CD14-positive monocyte (primary cell): ENCODE data around the gene ZCCHC17. TPM values are rescaled to one million over a fixed set of nuclear protein-coding genes. Genes with fewer than 3 reads are reported as not detected.

Experiments used
- DNase-seq, 3 donors: peaks; one replicate each; pipeline ENCODE4 v3.0.0-alpha.2; 2011 to 2022
- H2AFZ ChIP-seq: 2 replicates; pipeline ENCODE4 v1.6.0; 2012; ENCODE audit warnings: mild to moderate bottlenecking, low read depth, low read length, inconsistent platforms; ENCODE audit not compliant: insufficient read depth, poor library complexity, severe bottlenecking
- H3K27ac ChIP-seq, 2 donors: 1 replicate in 1 of 2; 2 replicates in 1 of 2; pipeline ENCODE4 v1.5.1; 2012 to 2013; ENCODE audit warnings: low read length in 2 of 2, control low read depth in 1 of 2, inconsistent platforms in 1 of 2, low read depth in 1 of 2, mild to moderate bottlenecking in 1 of 2
- H3K27me3 ChIP-seq, 2 donors: one replicate each; pipeline versions ENCODE4 v1.6.0 to v1.6.1; 2011 to 2013; ENCODE audit warnings: low read length in 2 of 2; ENCODE audit not compliant: control insufficient read depth in 2 of 2, insufficient read depth in 2 of 2
- H3K36me3 ChIP-seq, 2 donors: replicated peaks in 1 of 2; 1 replicate in 1 of 2; 2 replicates in 1 of 2; pipeline versions ENCODE4 v1.5.1 to v1.6.1; 2012 to 2013; ENCODE audit warnings: low read length in 2 of 2, control low read depth in 1 of 2, inconsistent platforms in 1 of 2, mild to moderate bottlenecking in 1 of 2; ENCODE audit not compliant: insufficient read depth in 2 of 2, control insufficient read depth in 1 of 2
- H3K4me1 ChIP-seq, 2 donors: 1 replicate in 1 of 2; 2 replicates in 1 of 2; pipeline versions ENCODE4 v1.5.1 to v1.6.1; 2012 to 2013; ENCODE audit warnings: low read length in 2 of 2, control low read depth in 1 of 2, inconsistent platforms in 1 of 2, mild to moderate bottlenecking in 1 of 2, moderate library complexity in 1 of 2; ENCODE audit not compliant: insufficient read depth in 2 of 2, control insufficient read depth in 1 of 2
- H3K4me2 ChIP-seq: replicated peaks from 2 replicates; pipeline ENCODE3; 2012; ENCODE audit warnings: low read length, moderate library complexity, mild to moderate bottlenecking; ENCODE audit not compliant: poor library complexity, severe bottlenecking; ENCODE audit errors: extremely low read depth
- H3K4me3 ChIP-seq, 3 experiments: fragments of 200-600 bp in 1 of 3; sonication (generic) in 1 of 3; replicated peaks in 1 of 3; 1 replicate in 2 of 3; 2 replicates in 1 of 3; pipeline ENCODE4 v1.5.1; 2011 to 2013; ENCODE audit warnings: low read length in 3 of 3, mild to moderate bottlenecking in 3 of 3, control low read depth in 2 of 3, low read depth in 2 of 3, inconsistent platforms in 1 of 3, moderate library complexity in 1 of 3
- H3K79me2 ChIP-seq: 2 replicates; pipeline ENCODE4 v1.6.0; 2012; ENCODE audit warnings: mild to moderate bottlenecking, control low read depth, inconsistent platforms, low read length, moderate library complexity; ENCODE audit not compliant: insufficient read depth
- H3K9ac ChIP-seq: 2 replicates; pipeline ENCODE4 v1.6.0; 2017; ENCODE audit warnings: low read length, mild to moderate bottlenecking; ENCODE audit not compliant: insufficient read depth, poor library complexity, severe bottlenecking
- H3K9me3 ChIP-seq, 2 donors: replicated peaks in 1 of 2; 1 replicate in 1 of 2; 2 replicates in 1 of 2; pipeline versions ENCODE4 v1.5.1 to v1.6.1; 2012 to 2013; ENCODE audit warnings: low read length in 2 of 2, control low read depth in 1 of 2; ENCODE audit not compliant: control insufficient read depth in 1 of 2, insufficient read depth in 1 of 2
- H4K20me1 ChIP-seq: 2 replicates; pipeline ENCODE4 v1.6.0; 2012; ENCODE audit warnings: mild to moderate bottlenecking, low read length, control low read depth, moderate library complexity; ENCODE audit not compliant: insufficient read depth
- H3K27ac Mint-ChIP-seq, 7 donors: one replicate each; pipeline ENCODE4 v1.8.0; 2020; ENCODE audit warnings: mild to moderate bottlenecking in 7 of 7, mixed read lengths in 7 of 7, moderate library complexity in 6 of 7, inconsistent platforms in 2 of 7
- H3K27me3 Mint-ChIP-seq, 3 donors: one replicate each; pipeline ENCODE4 v1.8.0; 2021 to 2022; ENCODE audit warnings: low read depth in 3 of 3, mild to moderate bottlenecking in 3 of 3, mixed read lengths in 3 of 3, moderate library complexity in 3 of 3, inconsistent platforms in 1 of 3
- H3K36me3 Mint-ChIP-seq, 2 donors: one replicate each; pipeline ENCODE4 v1.8.0; 2020; ENCODE audit warnings: mixed read lengths in 2 of 2, inconsistent platforms in 1 of 2, mild to moderate bottlenecking in 1 of 2
- H3K4me1 Mint-ChIP-seq: one replicate; pipeline ENCODE4 v1.8.0; 2020; ENCODE audit warnings: mild to moderate bottlenecking, mixed read lengths
- H3K4me3 Mint-ChIP-seq, 2 donors: one replicate each; pipeline ENCODE4 v1.8.0; 2020; ENCODE audit warnings: mild to moderate bottlenecking in 2 of 2, mixed read lengths in 2 of 2, moderate library complexity in 1 of 2
- H3K9me3 Mint-ChIP-seq, 7 donors: one replicate each; pipeline ENCODE4 v1.8.0; 2020 to 2022; ENCODE audit warnings: mixed read lengths in 7 of 7, mild to moderate bottlenecking in 6 of 7, moderate library complexity in 6 of 7, inconsistent platforms in 2 of 7
- WGBS: methylation state at CpG from one replicate; pipeline ENCODE4 v1.1.5; 2013; ENCODE audit warnings: missing lambda C conversion rate; ENCODE audit not compliant: insufficient coverage; 5-methylcytosine and 5-hydroxymethylcytosine counted together
- intact Hi-C, 2 donors: fragments of 100-400 bp; cut with micrococcal nuclease; formaldehyde crosslinking; loops; one replicate each; pipeline versions ENCODE4 v1.15.0 to v1.15.1; 2023
- polyA plus RNA-seq, 3 donors: library from polyadenylated mRNA; depleted of rRNA in 1 of 3; unstranded in 2 of 3; stranded (reverse) in 1 of 3; fragments of 300-500 nt in 2 of 3; fragments of >200 nt in 1 of 3; fragmentation: Illumina TruSeq in 2 of 3; gene quantifications; 1 replicate in 2 of 3; 2 replicates in 1 of 3; pipeline ENCODE4 v1.2.3, GENCODE V29; 2012 to 2021
- TF ChIP-seq, protein P1 (sequence below): fragments of 200-600 bp; IDR thresholded peaks from one replicate; pipeline ENCODE4 v1.8.0; 2022; ENCODE audit warnings: antibody characterized with exemption, mild to moderate bottlenecking

Gene ZCCHC17
- polyA plus RNA-seq, 3 donors: 17.0 to 32.3 (median 29.3) TPM

GRCh38 chr1:31394584-31395193, 97.9 kb downstream of the ZCCHC17 start:
- no peaks in the 10 kb centered on the region for H4K20me1 ChIP-seq
- peak overlapping the region; percentile 20 to 76 (median 52) for H3K4me3 ChIP-seq
- WGBS: under 1% methylated on average over 35 of the region's 36 CpGs
- peak overlapping the region in 4 of 7 donors; percentile 57 to 73 (median 66) for H3K27ac Mint-ChIP-seq
- H3K4me1 Mint-ChIP-seq: peaks cover 31% of the 10 kb centered on the region
- intact Hi-C loops: loop anchor here (1.0 to 5.0 kb wide), 2 partner anchors 153 to 155 kb away; no protein-coding TSS in a partner anchor
- H3K36me3 ChIP-seq: no peaks in the 10 kb centered on the region
- peak overlapping the region; percentile 73 to 93 for H3K4me3 Mint-ChIP-seq
- peaks cover 2 to 5% (median 3%) of the 10 kb centered on the region in 3 donors for H3K27me3 Mint-ChIP-seq
- H3K9me3 ChIP-seq: no peaks in the 10 kb centered on the region
- peak; percentile 70 to 80 (median 74) for DNase-seq
- H3K9me3 Mint-ChIP-seq: no peaks in the 10 kb centered on the region
- no peaks in the 10 kb centered on the region for H3K79me2 ChIP-seq
- peak overlapping the region; percentile 82 for H2AFZ ChIP-seq
- TF ChIP-seq, protein P1, sequence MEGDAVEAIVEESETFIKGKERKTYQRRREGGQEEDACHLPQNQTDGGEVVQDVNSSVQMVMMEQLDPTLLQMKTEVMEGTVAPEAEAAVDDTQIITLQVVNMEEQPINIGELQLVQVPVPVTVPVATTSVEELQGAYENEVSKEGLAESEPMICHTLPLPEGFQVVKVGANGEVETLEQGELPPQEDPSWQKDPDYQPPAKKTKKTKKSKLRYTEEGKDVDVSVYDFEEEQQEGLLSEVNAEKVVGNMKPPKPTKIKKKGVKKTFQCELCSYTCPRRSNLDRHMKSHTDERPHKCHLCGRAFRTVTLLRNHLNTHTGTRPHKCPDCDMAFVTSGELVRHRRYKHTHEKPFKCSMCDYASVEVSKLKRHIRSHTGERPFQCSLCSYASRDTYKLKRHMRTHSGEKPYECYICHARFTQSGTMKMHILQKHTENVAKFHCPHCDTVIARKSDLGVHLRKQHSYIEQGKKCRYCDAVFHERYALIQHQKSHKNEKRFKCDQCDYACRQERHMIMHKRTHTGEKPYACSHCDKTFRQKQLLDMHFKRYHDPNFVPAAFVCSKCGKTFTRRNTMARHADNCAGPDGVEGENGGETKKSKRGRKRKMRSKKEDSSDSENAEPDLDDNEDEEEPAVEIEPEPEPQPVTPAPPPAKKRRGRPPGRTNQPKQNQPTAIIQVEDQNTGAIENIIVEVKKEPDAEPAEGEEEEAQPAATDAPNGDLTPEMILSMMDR: peak; percentile 91
- peak overlapping the region; percentile 95 for H3K4me2 ChIP-seq
- no peak overlapping the region for H3K9ac ChIP-seq
- H3K27ac ChIP-seq: no peak overlapping the region
- no peaks in the 10 kb centered on the region for H3K36me3 Mint-ChIP-seq
- H3K4me1 ChIP-seq: peaks cover 13 to 26% of the 10 kb centered on the region in 2 donors
- H3K27me3 ChIP-seq: no peaks in the 10 kb centered on the region

DNA sequence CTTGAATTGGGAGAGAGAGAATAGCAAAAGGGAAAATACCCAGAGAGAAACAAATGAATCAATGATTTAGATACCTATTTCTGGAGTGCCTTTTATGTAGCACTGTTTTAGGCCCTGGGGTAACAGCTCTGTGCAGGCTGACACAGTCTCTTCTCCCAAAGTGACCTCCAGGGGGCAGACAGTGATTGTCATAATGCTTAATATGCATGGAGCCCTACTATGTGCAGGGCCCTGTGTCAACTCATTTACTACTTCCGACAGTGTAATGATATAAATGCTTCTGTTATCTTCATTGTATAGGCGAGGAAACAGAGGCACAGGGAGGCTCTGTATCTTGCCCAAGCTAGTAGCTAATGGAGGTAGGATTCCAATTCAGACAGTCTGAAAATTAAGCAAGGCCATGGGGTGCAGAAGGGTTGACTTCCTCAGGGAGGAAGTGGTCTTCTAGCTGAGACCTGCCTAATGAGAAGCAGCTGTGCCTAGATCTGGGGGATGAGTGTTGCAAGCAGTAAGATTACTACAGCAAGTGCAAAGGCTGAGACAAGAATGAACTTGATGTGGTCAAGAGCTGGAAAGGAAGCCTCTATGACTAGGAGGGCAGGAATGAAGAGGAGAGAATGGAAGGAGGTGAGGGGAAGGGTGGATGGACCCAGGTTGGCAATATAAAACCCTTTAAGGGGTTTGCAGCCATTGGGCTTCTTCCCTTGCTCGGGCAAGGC, 100.0 kb downstream of the ZCCHC17 start:
- Histone ChIP-seq H3K9me3 (no peaks in the 10 kb centered on the region), H3K27ac (no peak overlapping the region), H3K4me3 (no peak overlapping the region), H3K4me2 (no peak overlapping the region), H3K4me1 (peaks cover 19 to 39% of the 10 kb centered on the region in 2 donors), H4K20me1 (no peaks in the 10 kb centered on the region), H2AFZ (no peak overlapping the region), H3K9ac (no peak overlapping the region), H3K79me2 (no peaks in the 10 kb centered on the region), H3K27me3 (no peaks in the 10 kb centered on the region), H3K36me3 (no peaks in the 10 kb centered on the region)
- TF ChIP-seq, protein P1: peak; percentile 52
- intact Hi-C loops: loop anchor here (2.0 to 5.0 kb wide), 2 partner anchors 26 to 151 kb away; no protein-coding TSS in a partner anchor
- Mint-ChIP-seq H3K27ac (peak overlapping the region in 3 of 7 donors; percentile 31 to 58 (median 46)), H3K27me3 (peaks cover 3 to 4% (median 3%) of the 10 kb centered on the region in 3 donors), H3K9me3 (no peaks in the 10 kb centered on the region), H3K36me3 (no peaks in the 10 kb centered on the region), H3K4me1 (peaks cover 43% of the 10 kb centered on the region), H3K4me3 (no peak overlapping the region)
- no CpG with 5 or more reads among the region's 3 CpGs for WGBS
- DNase-seq: peak in 1 of 3 donors; percentile 10
